Adrenal gland (tissue), 12 donors: ENCODE measurements around the gene KXD1. TPM values are rescaled to one million over a fixed set of nuclear protein-coding genes. Genes with fewer than 3 reads are reported as not detected.
A peak's percentile ranks its signal among the peaks of the same experiment; 100 is the strongest.

Source experiments
- DNase-seq, 7 donors: peaks; one replicate each; pipeline ENCODE4 v3.0.0-alpha.2; 2019 to 2020
- H3K27ac ChIP-seq, 5 donors: fragments of 200-600 bp; sonication (generic) in 4 of 5; 1 replicate in 3 of 5; 2 replicates in 2 of 5; pipeline versions ENCODE4 v1.5.1 to v1.8.0; 2016 to 2020; ENCODE audit warnings: mild to moderate bottlenecking in 1 of 5
- H3K27me3 ChIP-seq: fragments of 200-600 bp; 2 replicates; pipeline ENCODE4 v1.8.0; 2021
- H3K36me3 ChIP-seq, 2 donors: fragments of 200-600 bp; replicated peaks in 1 of 2; 1 replicate in 1 of 2; 2 replicates in 1 of 2; pipeline versions ENCODE4 v1.5.1 to v1.8.0; 2018 to 2022
- H3K4me1 ChIP-seq, 2 donors: fragments of 200-600 bp; replicated peaks in 1 of 2; 1 replicate in 1 of 2; 2 replicates in 1 of 2; pipeline versions ENCODE4 v1.5.1 to v1.8.0; 2018 to 2021
- H3K4me3 ChIP-seq, 4 donors: fragments of 200-600 bp; sonication (generic) in 3 of 4; one replicate each; pipeline ENCODE4 v1.5.1; 2016 to 2018
- H3K9me3 ChIP-seq, 3 donors: fragments of 200-600 bp; sonication (generic) in 1 of 3; replicated peaks in 1 of 3; 1 replicate in 2 of 3; 2 replicates in 1 of 3; pipeline versions ENCODE4 v1.5.1 to v1.8.0; 2016 to 2021
- CTCF ChIP-seq, 6 experiments: fragments of 450-650 bp in 4 of 6; fragments of 200-600 bp in 2 of 6; sonication (generic) in 1 of 6; IDR thresholded peaks; 1 replicate in 5 of 6; 2 replicates in 1 of 6; pipeline versions ENCODE4 v1.5.1 to v1.8.0; 2016 to 2021; ENCODE audit warnings: antibody characterized with exemption in 6 of 6, mild to moderate bottlenecking in 2 of 6, moderate library complexity in 1 of 6
- POLR2A ChIP-seq, 2 donors: fragments of 450-650 bp; IDR thresholded peaks; one replicate each; pipeline ENCODE4 v1.6.1; 2017; ENCODE audit warnings: antibody characterized with exemption in 2 of 2, mild to moderate bottlenecking in 2 of 2, moderate library complexity in 1 of 2
- WGBS, 4 donors: extraction: QIAGEN DNeasy Blood & Tissue Kit in 2 of 4; methylation state at CpG; one replicate each; pipeline versions ENCODE4 v1.1.5 to v1.1.7; 2013 to 2017; 5-methylcytosine and 5-hydroxymethylcytosine counted together
- intact Hi-C, 2 donors: fragments of 100-400 bp; cut with DNase I; formaldehyde crosslinking; loops; one replicate each; pipeline versions ENCODE4 v1.14.1 to v1.15.0; 2022 to 2023
- polyA plus RNA-seq, 3 donors: library from polyadenylated mRNA; stranded (reverse); fragments of 200-250 nt in 2 of 3; fragments of 350-450 nt in 1 of 3; fragmentation: Illumina TruSeq in 1 of 3; extraction: RNeasy Lipid Tissue Mini Kit (QIAGEN cat#74804) in 1 of 3; gene quantifications; one replicate each; pipeline ENCODE4 v1.2.3, GENCODE V29; 2013 to 2014
- total RNA-seq, 9 donors: library from RNA; depleted of rRNA in 4 of 9; stranded (reverse); fragments of >200 nt in 4 of 9; fragments of 120-200 nt in 1 of 9; fragmentation: NEBNext Ultra II Directional in 1 of 9; extraction: Animal tissue kit (Norgen Biotek cat#: 25700) in 1 of 9; gene quantifications; one replicate each; pipeline versions ENCODE4 v1.1.0 to v1.2.4, GENCODE V29; 2013 to 2023
- donor health status: healthy with polysubstance abuse.
- donor health status: Bipolar disorder and iron deficiency.
- donor health status: DM: yes; HTN: yes; CAD: no.
- donor health status: DM: no; HTN: no; CAD: no.
- donor health status: DM: no; HTN: no; CAD: no.
- donor health status: DM: yes; HTN: yes; CAD: no.

The KXD1 gene
- total and polyA plus RNA-seq, 12 donors = 57.7 to 165 (median 82.5) TPM

GRCh38 chr19:18571564-18572344 lies 14.1 kb downstream of the KXD1 start, which contains the start of gene UBA52:
UBA52 (plus strand) TSS chr19:18571857; CDS start chr19:18573301, 1,444 bp downstream.
- intact Hi-C loops = no loop called here
- Histone ChIP-seq H3K4me3 (peak within 1 kb of the TSS; percentile 79 to 94 (median 82)), H3K4me1 (peaks cover 14 to 19% of the 10 kb centered on the region in 2 donors), H3K9me3 (no peaks in the 10 kb centered on the region), H3K27ac (peak within 1 kb of the TSS; percentile 85 to 94 (median 92)), H3K27me3 (no peaks in the 10 kb centered on the region), H3K36me3 (peaks cover 0 to 62% of the 10 kb centered on the region in 2 donors)
- TF ChIP-seq CTCF (IDR thresholded peaks at IDR 0.05) = peak in 1 of 6 experiments; percentile 7
- peak; percentile 83 to 94 for TF ChIP-seq POLR2A (IDR thresholded peaks at IDR 0.05)
- DNase-seq = peak; percentile 98 to 99 (median 98)
- WGBS, 4 donors = 0% methylated on average over 20 to 73 of the region's 75 CpGs

- no peak for DNase-seq
- Histone ChIP-seq H3K27ac (no peak overlapping the region), H3K9me3 (no peaks in the 10 kb centered on the region), H3K27me3 (no peaks in the 10 kb centered on the region), H3K4me3 (no peak overlapping the region), H3K36me3 (peaks cover 0 to 49% of the 10 kb centered on the region in 2 donors), H3K4me1 (peaks cover 14 to 24% of the 10 kb centered on the region in 2 donors)
- intact Hi-C loops = loop anchor here in 1 of 2 donors (5.0 kb wide), 1 partner anchor 102 kb away; no protein-coding TSS in a partner anchor
- TF ChIP-seq CTCF (IDR thresholded peaks at IDR 0.05) (no peak), POLR2A (IDR thresholded peaks at IDR 0.05) (no peak)
- 90 to 96% (median 92%) methylated on average over 4 to 18 of the region's 18 CpGs for whole genome bisulfite sequencing, 4 donors
Observed at GRCh38 chr19:18574691-18575291, 17.1 kb downstream of the KXD1 start.

GRCh38 chr19:18576383-18576782 lies 18.7 kb downstream of the KXD1 start:
- 84 to 99% (median 95%) methylated on average over 7 to 8 of the region's 8 CpGs for WGBS, 4 donors
- DNase-seq = no peak
- Histone ChIP-seq H3K27ac (no peak overlapping the region), H3K4me3 (no peak overlapping the region), H3K9me3 (no peaks in the 10 kb centered on the region), H3K4me1 (peaks cover 14 to 26% of the 10 kb centered on the region in 2 donors), H3K27me3 (no peaks in the 10 kb centered on the region), H3K36me3 (peaks cover 0 to 49% of the 10 kb centered on the region in 2 donors)
- intact Hi-C loops = loop anchor here in 1 of 2 donors (5.0 kb wide), 1 partner anchor 104 kb away; no protein-coding TSS in a partner anchor
- TF ChIP-seq CTCF (IDR thresholded peaks at IDR 0.05) = no peak
- TF ChIP-seq POLR2A (IDR thresholded peaks at IDR 0.05) = no peak

GRCh38 chr19:18577365-18577914 lies 19.8 kb downstream of the KXD1 start:
- 92 to 93% (median 93%) methylated on average over 21 of the region's 21 CpGs for WGBS, 4 donors
- Histone ChIP-seq H3K9me3 (no peaks in the 10 kb centered on the region), H3K27ac (no peak overlapping the region), H3K4me3 (no peak overlapping the region), H3K36me3 (peaks cover 0 to 49% of the 10 kb centered on the region in 2 donors), H3K4me1 (peaks cover 11 to 22% of the 10 kb centered on the region in 2 donors), H3K27me3 (no peaks in the 10 kb centered on the region)
- no peak for DNase-seq
- TF ChIP-seq POLR2A (IDR thresholded peaks at IDR 0.05) (no peak), CTCF (IDR thresholded peaks at IDR 0.05) (no peak)
- intact Hi-C loops = loop anchor here in 1 of 2 donors (5.0 kb wide), 1 partner anchor 105 kb away; no protein-coding TSS in a partner anchor
